OCI-LY1 (cell line): Measurements from ENCODE around the gene TUBB1.
"Not testable (repeated sequence)": the region's sequence is repeated elsewhere in the genome, so short reads cannot be mapped to it uniquely, and the experiment has no call there.

ENCODE experiments used
- H2AFZ ChIP-seq: fragments of 200-600 bp; sonication (generic), shearing (Covaris generic); 2 replicates; pipeline ENCODE4 v1.6.0; 2014; ENCODE audit warnings: antibody characterized with exemption, mild to moderate bottlenecking, low read length
- H3F3A ChIP-seq: fragments of 200-600 bp; sonication (generic), shearing (Covaris generic); 2 replicates; pipeline ENCODE4 v1.6.0; 2014; ENCODE audit warnings: mild to moderate bottlenecking, antibody characterized with exemption, low read length, moderate library complexity; ENCODE audit not compliant: insufficient read depth
- H3K27ac ChIP-seq: fragments of 200-600 bp; sonication (generic); 2 replicates; pipeline ENCODE4 v1.5.1; 2014; ENCODE audit warnings: low read length, mixed run types, mild to moderate bottlenecking, low read depth; ENCODE audit not compliant: poor library complexity, severe bottlenecking
- H3K27me3 ChIP-seq: fragments of 200-600 bp; sonication (generic); 2 replicates; pipeline ENCODE4 v1.6.0; 2014; ENCODE audit warnings: antibody characterized with exemption, mild to moderate bottlenecking, low read length, moderate library complexity; ENCODE audit not compliant: insufficient read depth
- H3K36me3 ChIP-seq: fragments of 200-600 bp; sonication (generic); 2 replicates; pipeline ENCODE4 v1.6.1; 2014; ENCODE audit warnings: mild to moderate bottlenecking, antibody characterized with exemption, low read length, moderate library complexity, mixed read lengths; ENCODE audit not compliant: insufficient read depth
- H3K4me1 ChIP-seq: fragments of 200-600 bp; sonication (generic); 2 replicates; pipeline ENCODE4 v1.5.1; 2014; ENCODE audit warnings: mild to moderate bottlenecking, low read length, moderate library complexity; ENCODE audit not compliant: insufficient read depth, severe bottlenecking
- H3K4me2 ChIP-seq: fragments of 200-600 bp; sonication (generic), shearing (Covaris generic); 2 replicates; pipeline ENCODE4 v1.6.1; 2014; ENCODE audit warnings: low read length
- H3K4me3 ChIP-seq: fragments of 200-600 bp; sonication (generic); 2 replicates; pipeline ENCODE4 v1.5.1; 2014; ENCODE audit warnings: low read length, low read depth, mild to moderate bottlenecking, mixed read lengths; ENCODE audit not compliant: poor library complexity, severe bottlenecking
- H3K79me2 ChIP-seq: fragments of 200-600 bp; shearing (Covaris generic); 2 replicates; pipeline ENCODE4 v1.6.1; 2016; ENCODE audit warnings: mixed run types, low read length, mixed read lengths; ENCODE audit not compliant: insufficient read depth
- H3K9ac ChIP-seq: fragments of 200-600 bp; sonication (generic), shearing (Covaris generic); 2 replicates; pipeline ENCODE4 v1.6.1; 2014; ENCODE audit warnings: mild to moderate bottlenecking, low read length, mixed read lengths
- H3K9me2 ChIP-seq: fragments of 200-600 bp; sonication (generic), shearing (Covaris generic); 2 replicates; pipeline ENCODE4 v1.6.1; 2014; ENCODE audit warnings: low read depth, mild to moderate bottlenecking, low read length, mixed read lengths
- H3K9me3 ChIP-seq: fragments of 200-600 bp; shearing (Covaris generic); 2 replicates; pipeline ENCODE4 v1.6.1; 2014; ENCODE audit warnings: low read length, mixed read lengths
- H4K20me1 ChIP-seq: fragments of 200-600 bp; sonication (generic), shearing (Covaris generic); 2 replicates; pipeline ENCODE4 v1.6.0; 2016; ENCODE audit warnings: mild to moderate bottlenecking, low read length; ENCODE audit not compliant: insufficient read depth
- EZH2 ChIP-seq: fragments of 200-600 bp; sonication (generic), shearing (Covaris generic); IDR thresholded peaks from 2 replicates; pipeline ENCODE4 v1.8.0; 2017; ENCODE audit warnings: borderline replicate concordance, mixed run types, mild to moderate bottlenecking, antibody characterized with exemption, low read length, moderate library complexity, mixed read lengths
- TF ChIP-seq, protein P1 (sequence below): fragments of 200-600 bp; sonication (generic), shearing (Covaris generic); IDR thresholded peaks from 2 replicates; pipeline ENCODE4 v1.5.1; 2017; ENCODE audit warnings: mild to moderate bottlenecking, antibody characterized with exemption, low read length, moderate library complexity, mixed read lengths

The TUBB1 gene

DNA sequence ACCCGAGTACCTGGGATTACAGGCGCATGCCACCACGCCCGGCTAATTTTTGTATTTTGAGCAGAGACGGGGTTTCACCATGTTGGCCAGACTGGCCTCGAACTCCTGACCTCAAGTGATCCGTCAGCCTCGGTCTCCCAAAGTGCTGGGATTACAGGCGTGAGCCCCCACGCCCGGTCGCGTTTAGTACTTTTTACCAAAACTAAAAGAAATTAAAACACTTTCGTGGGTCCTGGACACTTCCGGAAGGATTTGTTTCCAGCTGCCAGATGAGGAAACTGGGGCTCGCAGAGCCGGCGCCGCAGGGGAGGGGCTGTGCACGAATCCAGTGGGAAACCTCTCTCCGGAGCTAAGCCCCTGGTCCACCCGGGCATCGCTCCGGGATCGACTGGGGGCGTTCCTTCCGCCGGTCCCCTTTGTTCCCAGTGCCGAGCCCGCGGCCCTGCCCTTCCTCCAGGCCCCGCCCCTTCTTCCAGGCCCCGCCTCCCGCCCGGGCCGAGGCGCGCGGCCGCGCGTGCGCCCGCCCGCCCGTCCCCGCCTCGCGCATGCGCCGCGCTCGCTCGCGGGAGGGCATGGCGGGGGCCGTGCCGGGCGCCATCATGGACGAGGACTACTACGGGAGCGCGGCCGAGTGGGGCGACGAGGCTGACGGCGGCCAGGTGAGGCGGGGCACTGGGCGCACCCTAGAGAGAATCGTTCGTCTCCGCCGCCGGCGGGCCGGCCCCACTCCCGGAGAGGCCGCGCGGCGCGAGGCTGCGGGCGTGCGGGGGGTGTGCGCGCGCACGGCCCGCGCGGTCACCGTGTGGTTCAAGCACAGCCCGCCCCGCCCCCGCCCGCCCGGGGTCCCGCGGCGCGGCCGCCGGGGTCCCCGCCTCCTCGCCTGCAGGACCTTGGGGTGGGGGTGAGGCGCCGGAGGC is 38.3 kb upstream of the TUBB1 start, which contains the start of gene NELFCD:
Gene NELFCD (plus strand): TSS at position 546 of the 917 bp plus-strand sequence. CDS start 54 bp downstream, at position 600.
- H2AFZ ChIP-seq, result 0 out of 2 replicates have a peak within 1 kb of the TSS, but pooled peaks have one; percentile 88
- no peaks in the 10 kb centered on the region for H3K27me3 ChIP-seq
- peak within 1 kb of the TSS; percentile 86 for H3K9ac ChIP-seq
- H3K9me2 ChIP-seq, result no peaks in the 10 kb centered on the region
- H3F3A ChIP-seq, result no peaks in the 10 kb centered on the region
- TF ChIP-seq, protein P1, sequence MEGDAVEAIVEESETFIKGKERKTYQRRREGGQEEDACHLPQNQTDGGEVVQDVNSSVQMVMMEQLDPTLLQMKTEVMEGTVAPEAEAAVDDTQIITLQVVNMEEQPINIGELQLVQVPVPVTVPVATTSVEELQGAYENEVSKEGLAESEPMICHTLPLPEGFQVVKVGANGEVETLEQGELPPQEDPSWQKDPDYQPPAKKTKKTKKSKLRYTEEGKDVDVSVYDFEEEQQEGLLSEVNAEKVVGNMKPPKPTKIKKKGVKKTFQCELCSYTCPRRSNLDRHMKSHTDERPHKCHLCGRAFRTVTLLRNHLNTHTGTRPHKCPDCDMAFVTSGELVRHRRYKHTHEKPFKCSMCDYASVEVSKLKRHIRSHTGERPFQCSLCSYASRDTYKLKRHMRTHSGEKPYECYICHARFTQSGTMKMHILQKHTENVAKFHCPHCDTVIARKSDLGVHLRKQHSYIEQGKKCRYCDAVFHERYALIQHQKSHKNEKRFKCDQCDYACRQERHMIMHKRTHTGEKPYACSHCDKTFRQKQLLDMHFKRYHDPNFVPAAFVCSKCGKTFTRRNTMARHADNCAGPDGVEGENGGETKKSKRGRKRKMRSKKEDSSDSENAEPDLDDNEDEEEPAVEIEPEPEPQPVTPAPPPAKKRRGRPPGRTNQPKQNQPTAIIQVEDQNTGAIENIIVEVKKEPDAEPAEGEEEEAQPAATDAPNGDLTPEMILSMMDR, result no peak
- no peak for TF ChIP-seq EZH2
- H3K4me3 ChIP-seq, result peak within 1 kb of the TSS; percentile 80
- peaks cover 44% of the 10 kb centered on the region for H3K79me2 ChIP-seq
- H3K4me1 ChIP-seq, result peaks cover 48% of the 10 kb centered on the region
- peaks cover 7% of the 10 kb centered on the region; the same call in 1 of the 2 replicates for H3K36me3 ChIP-seq
- peak within 1 kb of the TSS; percentile 48 for H3K27ac ChIP-seq
- no peaks in the 10 kb centered on the region; the same call in none of the 2 replicates for H3K9me3 ChIP-seq
- H4K20me1 ChIP-seq, result no peaks in the 10 kb centered on the region
- peak within 1 kb of the TSS; percentile 75 for H3K4me2 ChIP-seq

DNA sequence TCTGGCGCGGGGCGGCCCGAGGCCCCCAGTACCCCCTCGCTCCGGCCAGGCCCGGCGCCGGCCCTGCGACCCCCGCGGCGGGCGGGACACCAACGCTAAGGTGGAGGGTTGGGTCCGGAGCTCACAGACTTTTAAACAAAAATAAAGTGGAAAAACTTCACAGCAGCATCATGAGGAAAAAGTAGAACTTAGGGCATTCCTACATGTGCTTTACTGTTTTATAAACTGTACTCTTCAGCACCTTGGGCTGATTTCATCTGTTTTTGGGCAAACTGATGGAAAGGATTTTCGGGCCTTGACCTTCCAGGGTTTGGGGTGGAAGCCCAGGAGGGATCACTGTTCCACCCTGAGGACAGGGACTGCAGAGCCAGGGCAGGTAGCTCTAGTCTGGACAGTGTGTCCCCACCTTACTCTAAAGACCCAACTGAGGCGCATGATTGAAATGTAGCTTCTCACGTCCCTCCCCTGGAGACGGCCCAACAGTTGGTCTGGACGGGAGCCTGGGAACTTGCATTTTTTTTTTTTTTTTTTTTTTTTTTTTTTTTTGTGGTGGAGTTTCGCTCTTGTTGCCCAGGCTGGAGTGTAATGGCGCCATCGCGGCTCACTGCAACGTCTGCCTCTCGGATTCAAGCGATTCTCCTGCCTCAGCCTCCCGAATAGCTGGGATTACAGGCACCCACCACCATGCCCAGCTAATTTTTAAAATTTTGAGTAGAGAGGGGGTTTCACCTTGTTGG is 37.4 kb upstream of the TUBB1 start:
- Histone ChIP-seq H3K9me2 (no peaks in the 10 kb centered on the region), H3K4me2 (peak overlapping the region; percentile 75), H3K27ac (peak overlapping the region; percentile 48), H3F3A (no peaks in the 10 kb centered on the region), H3K9ac (peak overlapping the region; percentile 82), H3K27me3 (no peaks in the 10 kb centered on the region), H2AFZ (no peak overlapping the region), H3K36me3 (peaks cover 16% of the 10 kb centered on the region; the same call in 1 of the 2 replicates), H3K9me3 (no peaks in the 10 kb centered on the region), H3K79me2 (peaks cover 45% of the 10 kb centered on the region), H3K4me3 (peak overlapping the region; percentile 80), H3K4me1 (peaks cover 48% of the 10 kb centered on the region), H4K20me1 (no peaks in the 10 kb centered on the region)
- TF ChIP-seq, protein P1, result no peak
- TF ChIP-seq EZH2, result no peak

DNA sequence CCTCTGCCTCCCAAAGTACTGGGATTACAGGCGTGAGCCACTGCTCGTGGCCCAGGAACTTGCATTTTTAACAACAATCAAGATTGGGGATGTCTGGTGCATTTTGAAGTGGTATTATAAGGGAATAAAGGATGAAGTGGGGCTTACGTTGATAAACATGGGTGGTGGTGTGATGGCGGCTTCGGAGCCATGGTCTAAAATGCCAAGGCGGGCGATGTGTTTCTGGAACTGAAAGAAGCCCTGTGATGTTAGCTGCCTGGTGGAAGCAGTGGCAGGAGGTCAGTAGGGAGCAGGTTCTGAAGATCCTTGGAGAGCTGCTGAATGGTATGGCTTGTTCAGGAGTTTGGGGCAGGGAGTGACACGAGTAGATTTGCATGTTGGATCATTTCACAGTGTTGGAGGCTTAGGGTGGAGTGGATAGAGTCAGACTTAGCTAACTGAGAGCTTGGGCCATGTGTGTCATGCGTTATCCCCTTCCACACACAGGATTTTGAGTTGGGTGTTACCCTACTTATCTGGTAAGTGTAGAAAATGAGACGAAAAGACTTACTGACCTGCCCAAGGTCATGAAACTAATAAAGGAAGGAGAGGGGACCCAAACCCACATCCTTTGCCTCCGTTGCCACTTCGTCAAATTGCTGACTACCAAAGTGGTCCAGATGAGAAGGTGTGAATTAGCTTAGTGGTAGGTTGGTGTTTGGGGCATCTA is 36.7 kb upstream of the TUBB1 start:
- Histone ChIP-seq H3K9me3 (no peaks in the 10 kb centered on the region), H3K79me2 (peaks cover 45% of the 10 kb centered on the region), H3K9me2 (no peaks in the 10 kb centered on the region), H3K4me1 (peaks cover 48% of the 10 kb centered on the region), H3K4me2 (peak overlapping the region; percentile 75), H2AFZ (no peak overlapping the region), H3K27me3 (no peaks in the 10 kb centered on the region), H3K36me3 (peaks cover 23% of the 10 kb centered on the region), H3K4me3 (peak overlapping the region; percentile 80), H3K27ac (peak overlapping the region; percentile 48), H3K9ac (peak overlapping the region; percentile 82), H3F3A (no peaks in the 10 kb centered on the region), H4K20me1 (no peaks in the 10 kb centered on the region)
- TF ChIP-seq EZH2, result no peak
- TF ChIP-seq, protein P1, result no peak

DNA sequence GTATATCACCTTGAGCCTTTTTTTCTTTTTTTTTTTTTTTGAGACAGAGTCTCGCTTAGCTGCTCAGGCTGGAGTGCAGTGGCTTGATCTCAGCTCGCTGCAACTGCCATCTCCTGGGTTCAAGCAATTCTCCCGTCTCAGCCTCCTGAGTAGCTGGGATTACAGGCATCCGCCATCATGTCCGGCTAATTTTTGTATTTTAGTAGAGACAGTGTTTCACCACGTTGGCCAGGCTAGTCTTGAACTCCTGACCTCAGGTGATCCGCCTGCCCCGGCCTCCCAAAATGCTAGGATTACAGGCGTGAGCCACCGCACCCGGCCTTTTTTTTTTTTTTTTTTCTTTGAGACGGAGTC is 36.1 kb upstream of the TUBB1 start:
- H3K4me2 ChIP-seq, result peak overlapping the region; percentile 75; the same call in 1 of the 2 replicates

More for the DNA sequence above, 36.1 kb upstream of the TUBB1 start:
- peaks cover 48% of the 10 kb centered on the region for H3K4me1 ChIP-seq
- H3K79me2 ChIP-seq, result peaks cover 45% of the 10 kb centered on the region
- not testable (repeated sequence) for H3F3A ChIP-seq, H3K9me2 ChIP-seq, H3K9ac ChIP-seq, H3K9me3 ChIP-seq, H4K20me1 ChIP-seq, H3K27me3 ChIP-seq, H2AFZ ChIP-seq, H3K27ac ChIP-seq
- peak overlapping the region; percentile 80 for H3K4me3 ChIP-seq
- peaks cover 28% of the 10 kb centered on the region for H3K36me3 ChIP-seq
